ENCODE results near the gene SLC45A3.

SLC45A3 gene

DNA sequence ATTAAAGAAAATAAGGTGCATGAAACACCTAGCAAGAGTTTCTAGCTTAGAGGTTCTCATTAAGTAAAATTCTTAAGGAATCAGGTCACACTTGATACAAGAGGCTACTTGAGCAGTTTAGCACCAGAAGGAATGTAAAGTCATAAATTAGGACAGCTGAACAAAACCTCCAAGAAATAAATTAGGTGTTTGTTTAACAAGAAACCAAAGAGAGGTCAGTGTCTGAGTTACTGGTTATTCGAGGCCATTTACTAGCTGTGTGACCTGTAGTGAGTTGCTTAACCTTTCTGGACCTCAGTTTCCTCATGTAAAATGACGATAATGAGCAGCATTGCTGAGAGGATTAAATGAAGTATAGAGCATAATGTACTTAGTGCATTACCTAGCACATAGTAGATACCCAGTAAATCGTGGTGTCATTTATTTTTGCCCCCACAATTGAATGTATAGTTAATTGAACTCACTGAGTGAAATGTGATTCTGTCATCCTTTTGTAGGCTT lies 47.6 kb downstream of the SLC45A3 start:
- DNase-seq, result no peak

DNA sequence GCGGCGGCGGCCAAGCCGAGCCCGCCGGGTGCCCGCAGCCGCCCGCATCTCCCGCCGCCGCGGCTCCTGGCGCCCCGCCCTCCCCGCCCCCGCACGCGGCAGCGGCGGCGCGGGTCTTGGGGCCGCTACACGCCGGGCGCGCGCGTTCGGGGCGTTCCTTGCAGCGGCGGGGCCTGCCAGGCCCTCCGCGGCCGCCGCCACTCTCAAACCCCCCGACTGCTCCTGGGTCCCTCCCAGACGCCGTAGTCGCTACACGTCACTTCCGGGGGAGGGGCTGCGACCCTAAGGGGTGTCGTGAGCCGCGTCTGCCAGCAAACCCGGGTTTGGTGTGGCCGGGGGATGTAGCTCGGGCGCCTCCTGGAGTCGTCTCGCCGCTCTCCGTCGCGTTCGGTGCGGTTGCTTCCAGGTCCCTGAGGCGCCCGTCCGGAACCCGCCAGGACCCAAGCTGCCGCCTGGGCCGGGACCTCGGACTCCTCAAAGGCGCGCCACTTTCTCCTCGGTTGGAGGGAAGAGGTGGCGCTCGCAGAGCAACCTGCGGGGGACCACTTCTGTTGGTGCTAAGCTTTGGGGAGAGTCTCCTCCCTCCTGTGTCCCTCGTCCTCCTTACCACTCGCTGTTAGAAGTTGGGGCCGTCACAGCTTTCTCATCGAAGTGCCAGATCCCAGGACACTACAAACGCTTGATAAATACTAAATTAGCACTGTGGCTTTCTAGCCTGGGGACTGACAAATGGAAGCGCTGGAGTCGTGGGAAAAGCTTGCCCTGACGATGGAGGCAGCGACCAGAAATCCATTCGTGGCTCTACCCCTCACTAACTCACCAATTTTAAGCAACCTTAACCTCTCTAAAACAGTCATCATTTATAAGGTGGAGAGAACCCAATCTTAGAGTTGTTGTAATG lies 48.3 kb downstream of the SLC45A3 start, which contains the start of gene ELK4:
Gene ELK4 (minus strand): TSS at position 244 of the 901 bp plus-strand sequence. CDS start 8,129 bp downstream, outside the sequence.
- DNase-seq, result peak; percentile 100

DNA sequence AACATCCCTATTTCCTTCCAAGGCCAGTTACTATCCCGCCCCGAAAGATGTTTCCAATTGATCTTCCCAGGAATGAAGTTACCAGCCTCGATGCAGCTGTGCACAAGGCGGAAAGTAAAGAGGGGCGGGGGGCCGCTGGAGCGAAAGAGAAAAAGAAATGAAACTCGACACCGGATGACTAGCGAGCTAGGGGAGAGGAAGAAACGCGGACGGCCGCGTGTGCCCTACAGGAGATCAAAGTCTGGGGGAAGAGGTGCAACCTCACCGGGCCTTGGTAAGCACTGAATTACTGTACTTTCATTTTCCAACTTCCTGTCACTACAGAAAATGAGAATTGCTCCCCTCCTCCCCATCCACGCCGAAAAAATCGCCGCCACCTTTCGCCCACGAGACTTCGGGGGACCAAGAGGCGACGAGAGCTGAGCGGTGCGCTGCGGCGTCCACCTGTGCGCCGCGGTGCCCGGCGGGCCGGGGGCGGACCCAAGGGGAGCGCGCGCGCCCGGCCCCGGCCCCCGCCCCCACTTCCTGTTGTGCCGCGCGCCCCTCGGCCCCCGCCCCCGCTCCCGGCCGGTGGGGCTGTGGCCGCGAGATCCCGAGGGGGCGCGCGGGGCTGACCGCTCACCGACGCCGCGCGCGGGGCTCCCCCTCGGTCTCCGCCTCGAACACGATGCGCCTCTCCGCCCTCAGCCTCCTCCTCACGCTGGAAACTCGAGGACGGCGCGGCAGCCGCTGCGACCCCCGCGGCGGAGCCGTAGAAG lies 49.1 kb downstream of the SLC45A3 start:
- peak; percentile 75 for DNase-seq

DNA sequence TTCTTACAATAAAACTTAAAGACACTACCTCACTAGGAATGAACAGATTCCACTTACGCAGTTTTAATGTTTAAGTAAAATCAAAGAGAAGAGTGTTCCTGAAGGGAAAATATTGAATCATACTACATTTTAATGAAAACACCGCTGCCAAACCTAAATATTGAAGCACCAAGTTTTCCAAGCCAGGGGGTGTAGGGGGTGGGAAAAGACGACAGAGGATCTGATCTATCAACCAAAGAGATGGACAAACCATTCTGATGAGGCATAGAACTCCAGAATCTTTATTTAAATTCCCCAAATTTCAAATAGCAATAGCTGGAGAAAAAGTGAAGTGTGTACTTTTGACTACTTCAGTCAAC lies 49.7 kb downstream of the SLC45A3 start:
- DNase-seq, result no peak

DNA sequence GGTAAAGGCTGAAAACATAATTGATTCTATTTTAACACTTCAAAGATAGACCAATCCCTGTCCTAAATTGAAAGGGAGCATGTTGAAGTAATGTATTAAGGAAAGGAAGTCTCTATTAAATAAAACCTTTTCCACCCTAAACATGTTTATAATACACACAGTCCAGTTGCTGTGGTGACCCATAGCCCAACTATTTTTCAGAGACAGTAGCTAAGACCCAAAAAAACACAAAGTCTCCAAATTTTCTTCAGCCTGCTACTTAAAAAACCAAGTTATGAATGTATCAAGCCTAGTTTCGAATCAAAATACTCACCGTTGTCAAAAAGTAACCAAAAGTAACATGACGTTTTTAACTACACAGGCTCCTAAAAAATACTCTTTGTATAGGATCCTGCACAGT lies 50.1 kb downstream of the SLC45A3 start:
- DNase-seq, result no peak

DNA sequence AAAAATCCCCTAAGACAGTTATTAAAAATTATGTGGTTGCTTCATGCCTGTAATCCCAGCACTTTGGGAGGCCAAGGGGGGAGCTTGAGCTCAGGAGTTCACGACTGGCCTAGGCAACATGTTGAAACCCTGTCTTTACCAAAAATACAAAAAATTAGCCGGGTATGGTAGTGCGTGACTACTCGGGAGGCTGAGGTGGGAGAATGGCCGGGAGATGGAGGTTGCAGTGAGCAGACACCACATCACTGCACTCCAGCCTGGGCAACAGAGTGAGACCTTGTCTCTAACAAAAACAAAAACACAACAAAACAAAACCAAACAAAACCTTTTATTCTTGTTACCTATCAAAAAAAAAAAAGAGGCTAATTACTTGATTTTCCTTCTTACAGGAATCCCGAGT lies 50.6 kb downstream of the SLC45A3 start:
- DNase-seq, result no peak

DNA sequence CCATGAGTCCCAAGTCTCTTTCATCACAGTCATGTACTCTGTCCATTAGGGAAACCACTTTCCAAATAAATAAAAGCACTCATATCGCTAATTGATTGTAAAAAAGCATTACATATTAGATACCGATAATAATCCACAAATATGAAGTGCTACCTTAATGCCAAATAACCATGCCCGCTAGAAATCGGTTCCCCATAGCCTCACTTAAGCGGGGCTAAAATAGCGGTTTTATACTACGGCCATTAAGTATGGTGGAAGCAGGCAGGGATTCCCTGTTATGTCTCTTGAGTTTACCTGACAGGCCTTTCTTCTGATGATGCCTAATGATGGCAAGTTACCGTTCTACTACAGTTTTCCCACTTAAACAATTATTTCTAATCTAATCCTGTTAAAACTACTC lies 52.4 kb downstream of the SLC45A3 start:
- DNase-seq, result no peak

DNA sequence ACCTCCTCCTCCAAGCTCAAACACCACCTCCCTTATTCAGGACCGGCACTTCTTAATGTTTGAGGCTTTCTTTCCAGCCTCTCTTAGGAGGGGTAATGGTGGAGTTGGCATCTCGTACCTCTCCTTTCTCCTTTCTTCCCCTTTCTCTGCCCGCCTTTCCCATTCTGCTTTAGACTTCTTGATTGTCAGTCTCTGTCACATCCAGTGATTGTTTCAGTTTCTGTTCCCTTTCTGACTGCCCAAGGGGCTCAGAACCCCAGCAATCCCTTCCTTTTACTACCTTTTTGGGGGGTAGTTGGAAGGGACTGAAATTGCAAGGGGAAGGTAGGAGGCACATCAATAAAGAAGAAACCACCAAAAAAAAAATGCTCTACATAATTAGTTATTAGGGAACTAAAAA lies 54.1 kb downstream of the SLC45A3 start:
- DNase-seq, result no peak

DNA sequence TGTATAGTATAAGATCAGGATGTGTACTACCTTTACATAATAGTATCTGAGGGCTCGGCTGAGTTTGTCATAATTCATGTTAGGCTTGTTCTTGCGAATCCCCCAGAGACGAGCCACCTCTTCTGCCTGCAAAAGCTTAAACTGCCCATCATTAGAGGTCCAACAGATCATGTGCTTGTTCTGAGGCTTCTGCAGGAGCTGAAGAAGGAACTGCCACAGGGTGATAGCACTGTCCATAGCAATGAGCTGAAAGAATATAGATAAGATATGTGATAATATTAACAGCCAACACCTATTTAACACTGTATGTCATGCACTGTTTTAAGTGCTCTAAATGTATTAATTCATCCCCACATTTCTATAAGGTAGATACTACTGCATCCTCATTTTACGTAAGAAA lies 56.7 kb downstream of the SLC45A3 start:
- no peak for DNase-seq

DNA sequence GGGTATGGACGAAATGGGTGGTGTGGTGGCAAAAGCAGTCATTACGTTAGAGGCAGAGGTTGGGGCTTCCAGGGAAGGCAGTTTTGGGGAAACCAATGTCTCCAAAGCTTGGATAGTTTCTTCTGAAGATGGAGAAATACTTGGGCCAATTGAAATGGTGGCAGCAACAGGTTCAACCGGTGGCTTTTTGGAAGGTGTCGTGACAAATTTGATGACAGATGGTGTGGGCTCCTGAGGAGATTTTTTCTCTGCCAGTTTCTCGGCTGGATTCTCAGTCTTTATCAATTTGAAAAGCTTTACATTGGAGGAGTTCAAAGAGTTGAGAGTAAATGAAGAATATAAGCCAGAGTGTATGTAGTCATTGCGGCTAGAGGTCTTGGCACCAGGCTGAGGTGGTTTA lies 60.0 kb downstream of the SLC45A3 start:
- DNase-seq, result no peak

DNA sequence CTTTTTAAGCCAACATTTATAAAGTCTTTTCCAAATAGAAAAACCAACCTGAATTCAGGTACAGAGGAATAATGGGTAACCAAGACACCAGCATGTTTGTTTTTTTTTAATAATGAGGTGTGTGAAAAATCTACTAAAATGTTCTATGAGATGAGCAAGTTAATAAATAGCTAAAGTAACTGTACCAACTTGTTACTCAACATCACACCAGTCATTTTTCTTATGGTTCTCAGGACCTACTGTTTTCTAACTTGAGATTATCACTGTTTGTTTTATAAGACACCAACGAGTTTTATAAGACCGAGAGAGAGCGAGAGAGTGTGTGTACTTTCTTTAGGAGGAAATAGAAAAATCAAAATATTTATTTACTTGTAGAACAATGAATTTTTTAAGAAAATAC lies 60.9 kb downstream of the SLC45A3 start:
- no peak for DNase-seq

DNA sequence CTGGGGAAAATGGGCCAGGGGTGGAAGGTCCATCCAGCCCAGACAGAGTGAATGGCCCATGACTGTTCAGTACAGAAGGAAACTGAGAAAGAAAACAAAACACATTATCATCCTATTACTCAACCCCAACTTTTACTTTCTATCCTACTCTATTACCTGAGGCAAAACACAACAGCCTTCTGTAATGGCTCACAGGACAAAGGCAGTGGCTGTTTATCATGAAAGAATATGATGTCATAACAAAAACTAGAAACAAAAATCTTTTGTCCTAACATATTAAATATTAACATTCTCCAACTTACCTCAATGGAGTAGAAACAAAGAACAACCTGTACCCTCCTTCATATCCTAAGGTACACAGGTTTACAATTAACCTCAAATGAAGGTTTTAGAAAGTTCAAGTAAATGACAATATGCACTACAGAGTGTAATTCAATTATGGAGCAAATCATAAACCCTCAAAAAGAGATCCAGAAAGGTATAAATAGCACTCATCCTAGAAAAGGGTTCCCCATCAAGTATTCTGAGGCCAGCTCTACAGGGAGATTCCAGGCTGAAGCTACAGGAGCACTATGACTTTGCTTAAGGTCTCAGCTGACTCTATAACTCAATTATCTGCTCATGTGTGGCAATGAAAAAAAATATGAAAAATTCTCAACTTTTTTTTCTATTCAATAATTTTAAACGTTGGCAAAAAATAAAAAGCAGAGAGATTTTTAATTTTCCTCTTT lies 63.6 kb downstream of the SLC45A3 start:
- no peak for DNase-seq

DNA sequence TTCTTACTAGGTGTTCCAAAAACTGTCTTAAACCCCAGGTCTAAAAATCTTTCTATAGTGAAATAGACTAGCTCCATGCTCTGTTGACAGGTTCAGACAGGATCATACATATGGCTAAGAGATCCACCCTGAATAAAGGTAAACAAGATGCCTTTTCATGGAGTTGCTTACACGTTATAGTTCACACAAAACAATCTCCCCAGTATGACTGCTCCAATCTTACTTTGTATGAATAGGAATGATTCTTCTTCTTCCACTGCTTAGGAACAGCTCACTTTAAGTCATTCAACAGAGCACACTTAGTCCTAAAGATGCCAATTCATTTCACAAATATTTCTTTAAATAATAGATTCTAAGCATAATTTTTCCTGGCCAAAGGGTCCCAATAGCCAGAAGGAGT lies 64.5 kb downstream of the SLC45A3 start:
- DNase-seq, result no peak

DNA sequence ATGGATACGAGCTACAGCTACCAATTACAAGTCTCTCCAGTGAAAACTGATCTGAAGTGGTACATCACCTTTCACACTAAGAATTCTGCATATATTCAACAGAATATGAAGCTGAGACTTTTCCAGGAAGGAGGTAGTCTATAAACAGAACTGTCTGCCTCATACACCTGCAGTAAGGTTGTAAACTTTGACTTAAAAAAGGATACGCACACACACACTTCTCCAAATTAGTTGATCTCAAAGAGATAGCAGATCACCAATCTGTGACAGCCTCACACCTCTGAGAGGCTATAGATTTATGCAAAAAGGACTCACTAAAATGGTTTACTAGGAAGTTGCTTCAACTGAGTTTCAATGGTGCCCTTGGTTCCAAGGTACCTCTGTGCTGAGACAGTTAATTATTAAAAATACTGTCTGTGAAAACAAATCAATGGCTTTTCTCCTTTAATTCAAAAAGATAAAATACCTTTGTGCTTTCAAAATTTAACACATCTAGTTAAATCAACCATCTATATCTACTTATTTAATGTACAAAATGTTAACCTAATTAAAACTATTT lies 66.4 kb downstream of the SLC45A3 start:
- DNase-seq, result no peak

DNA sequence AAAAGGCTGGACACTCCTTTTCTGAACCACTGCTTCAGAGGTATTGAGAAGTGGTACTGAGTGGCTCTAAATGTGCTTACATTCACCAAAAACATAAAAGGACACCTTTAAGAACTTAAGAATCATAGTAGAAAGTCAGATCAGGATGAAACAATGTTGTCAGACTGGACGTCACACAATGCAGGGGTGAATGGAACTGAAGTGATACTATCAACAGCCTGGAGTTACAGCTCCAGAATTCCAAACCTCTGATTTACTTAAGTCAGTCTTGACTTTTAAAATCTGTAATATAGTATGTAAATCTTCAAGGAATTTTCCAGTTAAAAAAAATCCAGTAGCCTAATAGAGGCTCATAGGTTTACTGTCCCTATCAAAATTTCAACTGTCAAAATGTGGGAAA lies 67.8 kb downstream of the SLC45A3 start:
- no peak for DNase-seq

DNA sequence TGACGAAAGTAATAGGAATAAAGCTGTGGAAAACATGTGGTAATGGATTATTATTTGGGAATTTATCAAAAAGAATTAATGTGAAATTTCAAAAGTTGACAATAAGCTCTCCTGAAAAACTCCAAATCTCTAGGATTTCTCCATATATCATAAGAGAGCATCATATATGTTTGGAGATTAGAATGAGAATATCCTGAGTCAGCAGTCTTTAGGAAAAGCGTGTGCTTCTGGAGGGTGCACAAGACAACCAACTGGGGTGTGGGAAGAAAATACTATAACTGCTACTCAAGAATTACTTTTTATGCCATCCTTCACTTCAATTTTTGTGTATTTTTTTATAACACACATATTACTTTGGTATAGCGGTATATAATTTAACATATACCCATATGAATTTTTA lies 68.2 kb downstream of the SLC45A3 start:
- no peak for DNase-seq

DNA sequence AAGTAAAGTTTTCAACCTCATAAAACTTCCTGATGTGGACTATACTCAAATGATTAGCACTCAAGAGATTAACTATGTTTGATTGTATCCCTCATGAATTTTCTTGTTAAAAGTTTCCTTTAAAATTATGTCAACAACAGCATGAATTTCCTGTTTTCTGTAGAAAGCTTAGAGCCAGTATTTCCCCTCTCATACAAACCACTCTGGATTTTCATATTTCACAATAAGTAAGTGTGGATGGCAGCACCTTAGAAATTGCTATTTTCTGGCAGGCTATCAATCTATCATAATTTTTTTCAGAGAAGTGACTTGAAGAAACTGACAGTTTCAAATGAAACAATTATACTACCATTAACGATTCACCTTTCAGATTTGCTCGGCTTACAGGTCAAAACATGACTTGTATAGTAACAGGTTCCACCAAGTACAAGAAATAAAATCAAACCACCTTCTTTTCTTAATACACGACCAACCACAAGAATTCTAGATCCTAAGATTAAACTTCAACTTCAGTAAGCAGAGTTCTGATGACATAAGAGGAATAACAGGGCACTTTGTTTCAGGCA lies 69.3 kb downstream of the SLC45A3 start:
- DNase-seq, result no peak

DNA sequence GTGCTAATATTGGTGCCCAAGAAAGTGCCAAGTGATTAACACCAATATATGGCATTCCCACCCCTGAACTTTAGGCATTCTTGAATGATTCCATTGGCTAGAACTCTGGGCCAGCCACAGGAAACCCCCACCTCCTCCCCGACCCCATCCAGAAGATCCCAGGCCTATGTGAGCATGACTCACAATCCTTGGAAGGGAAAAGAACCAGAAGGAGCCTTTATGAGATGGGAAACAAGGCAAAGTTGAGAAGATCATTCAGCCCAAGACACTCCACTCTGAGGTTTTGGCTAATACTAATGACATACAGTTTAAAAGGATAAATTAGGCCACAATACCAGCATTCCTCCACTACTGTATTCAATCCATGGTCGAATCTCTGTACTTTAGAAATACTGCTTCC lies 70.3 kb downstream of the SLC45A3 start:
- no peak for DNase-seq

All from activated gamma-delta T cell treated with Interleukin-2 at 50 U/mL for 16 hours (primary cell).